ENCODE results near the gene EFNA2. TPM values are rescaled to one million over a fixed set of nuclear protein-coding genes. Genes with fewer than 3 reads are reported as not detected.

The EFNA2 gene
- 11.4 to 14.2 TPM (median 12.6 TPM) in 3 replicates for total RNA-seq (2021)
- Bru-seq, nascent RNA, result percentile 35 among the genes with signal in this experiment
- long read RNA-seq, experiment 1, partial matches to known transcripts, result 1 of 1 reads
- long read RNA-seq, experiment 1, other reads (novel, unspliced or antisense), result 0 of 1 reads
- long read RNA-seq, experiment 2, partial matches to known transcripts, result 0 of 6 reads
- long read RNA-seq, experiment 2, other reads (novel, unspliced or antisense), result 6 of 6 reads
- long read RNA-seq, experiment 3, result 0 reads

- H3K36me3 Mint-ChIP-seq, result no peaks in the 10 kb centered on the region
- peak within 1 kb of the TSS; percentile 74 for H3K4me3 Mint-ChIP-seq
- POLR2A ChIA-PET, result interaction anchor here (0.9 kb wide), 1 partner anchor 17 kb away, joined by 3 read pairs; the partner anchor contains the start of gene CIRBP
- ATAC-seq (peak; percentile 14), DNase-seq (ENCODE audit: low spot score) (no peak)
- H3K4me1 Mint-ChIP-seq, result peaks cover 13% of the 10 kb centered on the region
- TF ChIP-seq IRF2 (CRISPR knock-in tag; IDR thresholded peaks at IDR 0.05; ENCODE audit: borderline replicate concordance, low read depth) (no peak), JUN (CRISPR knock-in tag; IDR thresholded peaks at IDR 0.05) (no peak), EMX1 (CRISPR knock-in tag; IDR thresholded peaks at IDR 0.05) (no peak), ETV6 (CRISPR knock-in tag; IDR thresholded peaks at IDR 0.05) (no peak), ZNF219 (CRISPR knock-in tag; IDR thresholded peaks at IDR 0.05; ENCODE audit: borderline replicate concordance) (no peak), CREB1 (CRISPR knock-in tag; IDR thresholded peaks at IDR 0.05) (no peak)
- H3K27me3 Mint-ChIP-seq (ENCODE audit: low read depth), result peaks cover 19% of the 10 kb centered on the region
- H3K9me3 Mint-ChIP-seq, result no peaks in the 10 kb centered on the region
- CTCF ChIA-PET, result interaction anchor here (0.9 to 2.8 kb wide), 2 partner anchors 26 to 41 kb away, joined by 4 to 15 read pairs; no protein-coding TSS in a partner anchor
- peak within 1 kb of the TSS; percentile 45; the same call in 1 of the 2 replicates for H3K27ac Mint-ChIP-seq
Measured at GRCh38 chr19:1285737-1286360, at the start of gene EFNA2. Gene EFNA2 (plus strand): TSS chr19:1285873. CDS start chr19:1286169, 296 bp downstream.

GRCh38 chr19:1236576-1236975 is 49.1 kb upstream of the EFNA2 start:
- peak; percentile 39 for DNase-seq (ENCODE audit: low spot score)
- ChIA-PET CTCF (interaction anchor here (0.9 to 1.6 kb wide), 5 partner anchors 8 to 123 kb away, joined by 3 to 6 read pairs (median 5); no protein-coding TSS in a partner anchor), POLR2A (no interaction called here)
- Mint-ChIP-seq H3K9me3 (no peaks in the 10 kb centered on the region), H3K27me3 (ENCODE audit: low read depth) (peaks cover 4% of the 10 kb centered on the region; the same call in 1 of the 2 replicates), H3K27ac (no peak overlapping the region), H3K4me3 (peak overlapping the region; percentile 41), H3K4me1 (peaks cover 15% of the 10 kb centered on the region), H3K36me3 (no peaks in the 10 kb centered on the region)
- TF ChIP-seq NR1H2 (CRISPR knock-in tag; IDR thresholded peaks at IDR 0.05) (no peak), MAX (CRISPR knock-in tag; IDR thresholded peaks at IDR 0.05) (peak; percentile 8; the same call in 1 of the 2 replicates)
- no peak for ATAC-seq

- DNase-seq (ENCODE audit: low spot score), result peak; percentile 36
- no peak for ATAC-seq
- CTCF ChIA-PET, result interaction anchor here (1.0 to 1.6 kb wide), 4 partner anchors 15 to 124 kb away, joined by 3 to 6 read pairs (median 4); no protein-coding TSS in a partner anchor
Measured at GRCh38 chr19:1237027-1237659, 48.5 kb upstream of the EFNA2 start.

More at GRCh38 chr19:1237027-1237659, 48.5 kb upstream of the EFNA2 start:
- peaks cover 15% of the 10 kb centered on the region for H3K4me1 Mint-ChIP-seq
- peak overlapping the region; percentile 54 for H3K4me3 Mint-ChIP-seq
- no peaks in the 10 kb centered on the region for H3K36me3 Mint-ChIP-seq
- H3K27ac Mint-ChIP-seq, result no peak overlapping the region
- POLR2A ChIA-PET, result no interaction called here
- peaks cover 4% of the 10 kb centered on the region; the same call in 1 of the 2 replicates for H3K27me3 Mint-ChIP-seq (ENCODE audit: low read depth)
- no peaks in the 10 kb centered on the region for H3K9me3 Mint-ChIP-seq
- no peak for TF ChIP-seq SOX15 (CRISPR knock-in tag; IDR thresholded peaks at IDR 0.05)
- peak; percentile 28; the same call in 1 of the 2 replicates for TF ChIP-seq TCF7 (CRISPR knock-in tag; IDR thresholded peaks at IDR 0.05; ENCODE audit: low read depth)
- TF ChIP-seq ZNF281 (CRISPR knock-in tag; IDR thresholded peaks at IDR 0.05), result peak; percentile 27; the same call in 1 of the 2 replicates
- TF ChIP-seq HMGXB4 (CRISPR knock-in tag; IDR thresholded peaks at IDR 0.05), result 0 out of 2 replicates have a peak, but pooled peaks have one; percentile 59

Measured in WTC11 (cell line).